ENCODE results near the gene KAT2B. TPM values are rescaled to one million over a fixed set of nuclear protein-coding genes. Genes with fewer than 3 reads are reported as not detected.
"Not testable (repeated sequence)": the region's sequence is repeated elsewhere in the genome, so short reads cannot be mapped to it uniquely, and the experiment has no call there.

The KAT2B gene
- total RNA-seq, 2 experiments from 2014 or later, result 129 to 134 TPM

- DNase-seq, result no peak
- Mint-ChIP-seq H3K36me3 (ENCODE audit: low read depth) (no peaks in the 10 kb centered on the region), H3K27me3 (no peaks in the 10 kb centered on the region), H3K4me1 (peaks cover 7% of the 10 kb centered on the region), H3K27ac (no peak overlapping the region), H3K4me3 (no peak overlapping the region), H3K9me3 (no peaks in the 10 kb centered on the region)
- CTCF ChIA-PET, result no interaction called here
- POLR2A ChIA-PET, result no interaction called here
These were observed 11.3 kb upstream of the KAT2B start for GRCh38 chr3:20028905-20029331.

- H3K4me1 Mint-ChIP-seq; CTCF ChIA-PET; H3K36me3 Mint-ChIP-seq (ENCODE audit: low read depth); POLR2A ChIA-PET; DNase-seq; H3K9me3 Mint-ChIP-seq; H3K27me3 Mint-ChIP-seq; H3K4me3 Mint-ChIP-seq; H3K27ac Mint-ChIP-seq: not testable (repeated sequence)
These were observed 8.3 kb upstream of the KAT2B start for GRCh38 chr3:20031939-20032338.

DNA sequence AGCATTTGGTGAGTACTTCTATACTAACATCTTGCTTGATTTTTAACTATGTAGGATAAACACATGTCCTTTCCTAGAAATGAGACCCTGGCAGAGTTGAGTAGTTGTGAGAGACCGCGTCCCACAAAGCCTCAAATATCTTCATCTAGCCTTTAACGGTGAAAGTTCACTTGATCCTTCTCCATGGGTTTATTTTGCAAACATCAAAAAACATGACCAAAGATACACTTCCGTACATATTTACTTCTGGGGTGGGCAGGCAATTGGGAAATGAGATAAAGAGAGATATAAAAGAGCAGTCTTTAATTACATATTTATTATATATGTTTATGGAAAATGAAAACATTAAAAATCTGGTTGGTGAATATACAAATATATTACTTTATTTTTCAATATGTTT, 5.2 kb upstream of the KAT2B start:
- Mint-ChIP-seq H3K4me3 (no peak overlapping the region), H3K36me3 (ENCODE audit: low read depth) (no peaks in the 10 kb centered on the region), H3K27me3 (no peaks in the 10 kb centered on the region), H3K4me1 (peaks cover 19% of the 10 kb centered on the region), H3K9me3 (no peaks in the 10 kb centered on the region), H3K27ac (no peak overlapping the region)
- no peak for DNase-seq
- CTCF ChIA-PET, result no interaction called here
- POLR2A ChIA-PET, result no interaction called here

- DNase-seq, result no peak
- peaks cover 16% of the 10 kb centered on the region for H3K36me3 Mint-ChIP-seq (ENCODE audit: low read depth)
- H3K4me3 Mint-ChIP-seq, result no peak overlapping the region
- POLR2A ChIA-PET, result interaction anchor here (1.3 kb wide), 1 partner anchor 91 kb away, joined by 3 read pairs; no protein-coding TSS in a partner anchor
- H3K4me1 Mint-ChIP-seq, result peaks cover 28% of the 10 kb centered on the region
- no peaks in the 10 kb centered on the region for H3K9me3 Mint-ChIP-seq
- CTCF ChIA-PET, result no interaction called here
- H3K27me3 Mint-ChIP-seq, result no peaks in the 10 kb centered on the region
- H3K27ac Mint-ChIP-seq, result no peak overlapping the region
These were observed 2.8 kb upstream of the KAT2B start for GRCh38 chr3:20037255-20037996.

DNA sequence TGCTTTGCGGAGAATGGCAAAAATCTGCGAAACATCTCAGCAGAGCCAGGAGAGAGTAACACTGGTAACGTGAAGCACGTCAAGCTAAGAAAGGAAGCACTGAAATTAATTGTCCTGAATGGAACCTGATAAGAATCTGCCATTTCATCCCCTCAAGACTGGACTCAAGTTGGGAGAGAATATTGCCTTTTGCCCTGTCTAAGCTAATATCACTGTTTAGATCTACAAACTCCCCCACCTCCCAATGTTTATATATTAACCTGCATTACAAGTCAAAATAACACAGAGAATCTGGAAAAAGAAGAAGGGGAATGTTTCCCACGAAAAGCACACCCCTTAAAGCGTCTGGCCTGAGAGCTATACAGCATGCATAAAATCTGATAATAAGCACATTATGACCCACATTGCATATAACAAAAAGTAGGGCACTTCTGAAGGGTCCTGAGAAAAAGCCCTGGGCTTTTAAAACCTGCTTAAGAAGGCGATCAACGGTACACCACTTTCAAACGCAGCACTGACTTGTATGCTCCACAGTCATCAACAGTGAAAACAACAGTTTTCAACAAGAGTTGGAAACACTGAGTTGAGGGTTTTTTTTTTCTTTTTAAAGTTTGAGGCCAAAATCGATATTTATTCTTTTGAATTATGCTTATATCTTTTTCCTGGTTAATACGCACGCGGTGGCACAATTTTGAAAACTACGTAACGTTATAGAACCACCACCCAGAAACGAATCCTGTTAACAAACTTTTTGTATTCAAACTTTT, 1.4 kb upstream of the KAT2B start:
- peak overlapping the region; percentile 95 for H3K27ac Mint-ChIP-seq
- POLR2A ChIA-PET, result interaction anchor here (0.5 to 7.9 kb wide), 8 partner anchors 8 to 147 kb away, joined by 3 to 214 read pairs (median 3); partner anchors contain the start of gene SGO1
- peaks cover 29% of the 10 kb centered on the region for H3K36me3 Mint-ChIP-seq (ENCODE audit: low read depth)
- peak overlapping the region; percentile 86 for H3K4me3 Mint-ChIP-seq
- DNase-seq, result no peak
- peaks cover 42% of the 10 kb centered on the region for H3K4me1 Mint-ChIP-seq
- H3K27me3 Mint-ChIP-seq, result no peaks in the 10 kb centered on the region
- H3K9me3 Mint-ChIP-seq, result no peaks in the 10 kb centered on the region
- CTCF ChIA-PET, result no interaction called here

DNA sequence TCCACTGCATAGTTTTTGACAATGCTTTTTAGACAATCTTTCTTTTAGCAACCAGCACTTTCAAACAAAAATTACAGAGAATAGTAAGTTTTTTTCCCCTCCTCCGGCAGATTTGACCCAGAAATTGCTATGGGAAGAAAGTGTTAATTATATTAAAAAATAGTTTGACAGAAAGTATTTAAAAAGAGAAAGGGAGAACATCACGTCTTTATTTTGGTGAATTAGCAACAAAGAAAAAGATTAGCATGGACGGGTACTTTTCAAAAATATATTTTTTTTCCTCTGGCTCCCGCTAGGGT, 831 bp upstream of the KAT2B start:
- ChIA-PET CTCF (interaction anchor here (1.0 to 4.4 kb wide), 2 partner anchors 14 to 92 kb away, joined by 3 to 31 read pairs; no protein-coding TSS in a partner anchor), POLR2A (interaction anchor here (0.7 to 7.9 kb wide), 6 partner anchors 13 to 145 kb away, joined by 3 to 214 read pairs (median 68); partner anchors contain the start of gene SGO1)
- peak overlapping the region; percentile 95 for H3K27ac Mint-ChIP-seq
- peaks cover 48% of the 10 kb centered on the region for H3K4me1 Mint-ChIP-seq
- no peaks in the 10 kb centered on the region for H3K27me3 Mint-ChIP-seq
- no peak for DNase-seq
- H3K9me3 Mint-ChIP-seq, result no peaks in the 10 kb centered on the region
- peaks cover 34% of the 10 kb centered on the region for H3K36me3 Mint-ChIP-seq (ENCODE audit: low read depth)
- peak overlapping the region; percentile 86 for H3K4me3 Mint-ChIP-seq

GRCh38 chr3:20040548-20041196, 426 bp downstream of the KAT2B start:
- CTCF ChIA-PET, result interaction anchor here (0.6 to 4.4 kb wide), 15 partner anchors 9 to 174 kb away, joined by 3 to 31 read pairs (median 5); partner anchors contain the start of gene SGO1
- Mint-ChIP-seq H3K27me3 (no peaks in the 10 kb centered on the region), H3K4me3 (peak overlapping the region; percentile 90), H3K9me3 (no peaks in the 10 kb centered on the region), H3K36me3 (ENCODE audit: low read depth) (peaks cover 40% of the 10 kb centered on the region), H3K27ac (peak overlapping the region; percentile 97), H3K4me1 (peaks cover 56% of the 10 kb centered on the region)
- DNase-seq, result peak; percentile 78
- POLR2A ChIA-PET, result interaction anchor here (1.0 to 7.9 kb wide), 17 partner anchors 13 to 149 kb away, joined by 3 to 214 read pairs (median 6); partner anchors contain the start of genes RAB5A and SGO1

- peak; percentile 87 for DNase-seq
- H3K27me3 Mint-ChIP-seq, result no peaks in the 10 kb centered on the region
- H3K27ac Mint-ChIP-seq, result peak overlapping the region; percentile 97
- peak overlapping the region; percentile 90 for H3K4me3 Mint-ChIP-seq
- CTCF ChIA-PET, result interaction anchor here (0.6 to 4.4 kb wide), 16 partner anchors 8 to 175 kb away, joined by 3 to 31 read pairs (median 4); partner anchors contain the start of gene SGO1
- H3K9me3 Mint-ChIP-seq, result no peaks in the 10 kb centered on the region
- POLR2A ChIA-PET, result interaction anchor here (0.8 to 7.9 kb wide), 21 partner anchors 12 to 148 kb away, joined by 3 to 214 read pairs (median 4); partner anchors contain the start of genes RAB5A and SGO1
- peaks cover 62% of the 10 kb centered on the region for H3K4me1 Mint-ChIP-seq
- H3K36me3 Mint-ChIP-seq (ENCODE audit: low read depth), result peaks cover 43% of the 10 kb centered on the region
These were observed 1.0 kb downstream of the KAT2B start for GRCh38 chr3:20041197-20041780.

- no peaks in the 10 kb centered on the region for H3K27me3 Mint-ChIP-seq
- peak overlapping the region; percentile 97 for H3K27ac Mint-ChIP-seq
- peak overlapping the region; percentile 90 for H3K4me3 Mint-ChIP-seq
- peaks cover 52% of the 10 kb centered on the region for H3K36me3 Mint-ChIP-seq (ENCODE audit: low read depth)
- no peak for DNase-seq
- peaks cover 69% of the 10 kb centered on the region for H3K4me1 Mint-ChIP-seq
- ChIA-PET CTCF (interaction anchor here (0.6 to 4.4 kb wide), 9 partner anchors 9 to 143 kb away, joined by 3 to 31 read pairs (median 6); partner anchors contain the start of gene SGO1), POLR2A (interaction anchor here (0.9 to 7.9 kb wide), 11 partner anchors 11 to 143 kb away, joined by 3 to 214 read pairs (median 8); partner anchors contain the start of genes RAB5A and SGO1)
- H3K9me3 Mint-ChIP-seq, result no peaks in the 10 kb centered on the region
These were observed 2.1 kb downstream of the KAT2B start for GRCh38 chr3:20042331-20042730.

DNA sequence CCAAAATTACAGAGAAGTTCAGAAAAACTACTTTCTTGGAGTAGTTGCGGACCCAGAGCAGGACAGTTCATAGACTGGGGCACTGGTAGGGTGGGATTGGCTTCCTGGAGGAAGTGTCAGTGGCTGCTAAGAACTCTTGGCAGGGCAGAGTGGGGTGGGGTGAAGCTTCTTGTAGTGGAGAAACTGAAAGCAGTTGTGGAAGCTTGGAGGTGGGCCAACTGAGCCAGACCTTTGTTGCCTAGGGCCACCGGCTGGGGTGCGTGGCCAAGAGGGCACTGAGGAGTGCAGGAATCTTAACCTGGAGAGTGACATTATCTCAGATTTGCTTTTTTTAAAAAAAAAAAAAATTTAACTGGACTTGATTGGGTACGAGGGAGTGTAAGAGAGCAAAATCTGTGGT, 3.1 kb downstream of the KAT2B start:
- ChIA-PET CTCF (interaction anchor here (0.9 to 4.4 kb wide), 6 partner anchors 10 to 143 kb away, joined by 3 to 31 read pairs (median 3); no protein-coding TSS in a partner anchor), POLR2A (interaction anchor here (0.8 to 7.9 kb wide), 10 partner anchors 10 to 141 kb away, joined by 3 to 214 read pairs (median 4); partner anchors contain the start of genes RAB5A and SGO1)
- peak overlapping the region; percentile 90 for H3K4me3 Mint-ChIP-seq
- H3K36me3 Mint-ChIP-seq (ENCODE audit: low read depth), result peaks cover 63% of the 10 kb centered on the region
- H3K27me3 Mint-ChIP-seq, result no peaks in the 10 kb centered on the region
- H3K27ac Mint-ChIP-seq, result peak overlapping the region; percentile 97
- H3K9me3 Mint-ChIP-seq, result no peaks in the 10 kb centered on the region
- peak; percentile 63 for DNase-seq
- H3K4me1 Mint-ChIP-seq, result peaks cover 69% of the 10 kb centered on the region

GRCh38 chr3:20043825-20044224, 3.6 kb downstream of the KAT2B start:
- CTCF ChIA-PET, result interaction anchor here (0.9 to 4.4 kb wide), 6 partner anchors 9 to 143 kb away, joined by 3 to 31 read pairs (median 3); no protein-coding TSS in a partner anchor
- peak overlapping the region; percentile 97 for H3K27ac Mint-ChIP-seq
- H3K4me1 Mint-ChIP-seq, result peaks cover 67% of the 10 kb centered on the region
- H3K27me3 Mint-ChIP-seq, result no peaks in the 10 kb centered on the region
- no peak for DNase-seq
- peaks cover 65% of the 10 kb centered on the region for H3K36me3 Mint-ChIP-seq (ENCODE audit: low read depth)
- no peaks in the 10 kb centered on the region for H3K9me3 Mint-ChIP-seq
- POLR2A ChIA-PET, result interaction anchor here (0.8 to 7.9 kb wide), 11 partner anchors 10 to 141 kb away, joined by 3 to 214 read pairs (median 4); partner anchors contain the start of genes RAB5A and SGO1
- H3K4me3 Mint-ChIP-seq, result peak overlapping the region; percentile 90

DNA sequence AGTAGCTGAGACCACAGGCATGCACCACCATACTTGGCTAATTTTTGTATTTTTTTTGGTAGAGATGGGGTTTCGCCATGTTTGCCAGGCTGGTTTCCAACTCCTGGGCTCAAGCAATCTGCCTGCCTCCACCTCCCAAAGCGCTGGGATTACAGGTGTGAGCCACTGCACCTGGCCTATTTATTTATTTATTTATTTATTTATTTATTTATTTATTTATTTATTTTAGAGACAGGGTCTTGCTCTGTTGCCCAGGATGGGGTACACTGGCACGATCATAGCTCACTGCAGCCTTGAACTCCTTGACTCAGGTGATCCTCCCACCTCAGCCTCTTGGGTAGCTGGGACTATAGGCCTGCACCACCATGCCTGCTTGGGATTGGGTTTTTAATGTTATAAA, 4.9 kb downstream of the KAT2B start:
- not testable (repeated sequence) for H3K27ac Mint-ChIP-seq, H3K9me3 Mint-ChIP-seq, H3K27me3 Mint-ChIP-seq, H3K4me3 Mint-ChIP-seq, DNase-seq
- peaks cover 73% of the 10 kb centered on the region for H3K4me1 Mint-ChIP-seq
- POLR2A ChIA-PET, result interaction anchor here (1.2 to 7.9 kb wide), 4 partner anchors 9 to 140 kb away, joined by 3 to 214 read pairs (median 129); partner anchors contain the start of gene SGO1
- peaks cover 72% of the 10 kb centered on the region for H3K36me3 Mint-ChIP-seq (ENCODE audit: low read depth)
- CTCF ChIA-PET, result interaction anchor here (1.0 kb wide), 1 partner anchor 8 kb away, joined by 3 read pairs; no protein-coding TSS in a partner anchor

Measured in activated CD4-positive, alpha-beta memory T cell treated with anti-CD3 and anti-CD28 coated beads, Interleukin-2, amount 10 ng/mL, durations not matched to agents 7 days and 5 days (primary cell).